ENCODE measurements around the gene FOXL3. TPM values are rescaled to one million over a fixed set of nuclear protein-coding genes. Genes with fewer than 3 reads are reported as not detected.

Gene FOXL3
- total RNA-seq, 1 donor: not detected

- no peak for DNase-seq (ENCODE audit: low read depth)
- TF ChIP-seq CTCF (IDR thresholded peaks at IDR 0.05; ENCODE audit: insufficient read depth, low read length): no peak
- H3K4me3 ChIP-seq (ENCODE audit: low read depth, low read length): no peak overlapping the region
These were observed 33.4 kb downstream of the FOXL3 start for GRCh38 chr7:323410-323809.

GRCh38 chr7:324011-324410 is 34.0 kb downstream of the FOXL3 start:
- no peak overlapping the region for H3K4me3 ChIP-seq (ENCODE audit: low read depth, low read length)
- DNase-seq (ENCODE audit: low read depth): no peak
- no peak for TF ChIP-seq CTCF (IDR thresholded peaks at IDR 0.05; ENCODE audit: insufficient read depth, low read length)

GRCh38 chr7:325051-325798 is 35.3 kb downstream of the FOXL3 start:
- DNase-seq (ENCODE audit: low read depth): no peak
- no peak for TF ChIP-seq CTCF (IDR thresholded peaks at IDR 0.05; ENCODE audit: insufficient read depth, low read length)

GRCh38 chr7:325811-326210 is 35.8 kb downstream of the FOXL3 start:
- no peak for DNase-seq (ENCODE audit: low read depth)
- no peak overlapping the region for H3K4me3 ChIP-seq (ENCODE audit: low read depth, low read length)
- no peak for TF ChIP-seq CTCF (IDR thresholded peaks at IDR 0.05; ENCODE audit: insufficient read depth, low read length)

More at GRCh38 chr7:325051-325798, 35.3 kb downstream of the FOXL3 start:
- no peak overlapping the region for H3K4me3 ChIP-seq (ENCODE audit: low read depth, low read length)

- no peak for DNase-seq (ENCODE audit: low read depth)
- no peak for TF ChIP-seq CTCF (IDR thresholded peaks at IDR 0.05; ENCODE audit: insufficient read depth, low read length)
- no peak overlapping the region for H3K4me3 ChIP-seq (ENCODE audit: low read depth, low read length)
These were observed 36.3 kb downstream of the FOXL3 start for GRCh38 chr7:326273-326672.

- H3K4me3 ChIP-seq (ENCODE audit: low read depth, low read length): no peak overlapping the region
- DNase-seq (ENCODE audit: low read depth): no peak
- no peak for TF ChIP-seq CTCF (IDR thresholded peaks at IDR 0.05; ENCODE audit: insufficient read depth, low read length)
These were observed 36.9 kb downstream of the FOXL3 start for GRCh38 chr7:326809-327232.
